Fibroblast of lung (primary cell): ENCODE measurements around the gene FGF14.

ENCODE experiments used
- CTCF ChIP-seq, 2 donors: IDR thresholded peaks in 1 of 2; conservative IDR thresholded peaks in 1 of 2; 1 replicate in 1 of 2; 2 replicates in 1 of 2; pipeline ENCODE4 v1.5.1; 2011 to 2012; ENCODE audit warnings: low read length in 2 of 2, control low read depth in 1 of 2, inconsistent platforms in 1 of 2, low read depth in 1 of 2, mild to moderate bottlenecking in 1 of 2
- EZH2 ChIP-seq: IDR thresholded peaks from 2 replicates; pipeline ENCODE4 v1.5.1; 2012; ENCODE audit warnings: low read length, control low read depth, mild to moderate bottlenecking; ENCODE audit errors: missing control alignments

GRCh38 chr13:101898676-101899075, 503.2 kb downstream of the FGF14 start:
- no peak for TF ChIP-seq CTCF (conservative IDR thresholded peaks at IDR 0.05 in 1 of 2, IDR thresholded peaks at IDR 0.05 in 1 of 2; ENCODE audit: low read depth in 1 of 2, low read length in 2 of 2)
- no peak for TF ChIP-seq EZH2
